ENCODE results near the gene LYRM1.

Gene LYRM1

DNA sequence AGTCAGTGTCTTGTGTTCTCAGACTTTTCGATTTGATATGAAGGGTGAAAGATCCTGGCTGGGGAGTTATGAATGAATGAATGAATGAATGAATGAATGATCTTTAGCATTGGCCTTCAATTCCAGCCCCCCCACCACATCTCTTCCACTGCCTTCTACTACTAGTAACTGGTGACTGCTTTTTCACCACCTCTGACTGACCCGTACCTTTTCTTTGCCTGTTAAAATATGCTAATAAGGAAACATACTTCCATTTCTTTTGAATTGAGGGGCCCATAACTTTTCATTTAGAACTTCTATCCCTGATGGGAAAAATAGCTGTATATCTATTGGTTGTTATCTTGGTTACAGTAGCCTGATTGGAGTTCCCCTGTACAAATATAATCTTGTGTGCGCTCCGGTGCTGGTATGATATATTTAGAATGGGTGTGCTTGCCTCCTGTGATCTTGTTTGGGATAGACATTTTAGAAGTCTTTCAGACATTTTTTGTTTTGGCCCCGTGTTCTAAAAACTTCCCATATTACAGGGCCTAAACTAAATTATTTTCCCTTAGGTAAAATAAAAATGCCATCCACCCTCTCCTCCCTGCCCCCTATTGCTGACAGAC, 3.4 kb downstream of the LYRM1 start:
- H3K36me3 ChIP-seq (ENCODE audit: control insufficient read depth, insufficient read depth, low read length): no peaks in the 10 kb centered on the region
- H3K27ac ChIP-seq (ENCODE audit: low read depth, low read length): no peak overlapping the region
- H3K9me3 ChIP-seq (ENCODE audit: control insufficient read depth, insufficient read depth, low read depth, low read length): no peaks in the 10 kb centered on the region
- H3K9ac ChIP-seq (ENCODE audit: low read length): no peak overlapping the region
- H3K27me3 ChIP-seq (ENCODE audit: control insufficient read depth, insufficient read depth, low read length): no peaks in the 10 kb centered on the region
- H3K4me1 ChIP-seq (ENCODE audit: control insufficient read depth, insufficient read depth, low read length): peaks cover 8% of the 10 kb centered on the region; the same call in 1 of the 2 replicates
- H3K4me3 ChIP-seq (ENCODE audit: low read depth, low read length): no peak overlapping the region

DNA sequence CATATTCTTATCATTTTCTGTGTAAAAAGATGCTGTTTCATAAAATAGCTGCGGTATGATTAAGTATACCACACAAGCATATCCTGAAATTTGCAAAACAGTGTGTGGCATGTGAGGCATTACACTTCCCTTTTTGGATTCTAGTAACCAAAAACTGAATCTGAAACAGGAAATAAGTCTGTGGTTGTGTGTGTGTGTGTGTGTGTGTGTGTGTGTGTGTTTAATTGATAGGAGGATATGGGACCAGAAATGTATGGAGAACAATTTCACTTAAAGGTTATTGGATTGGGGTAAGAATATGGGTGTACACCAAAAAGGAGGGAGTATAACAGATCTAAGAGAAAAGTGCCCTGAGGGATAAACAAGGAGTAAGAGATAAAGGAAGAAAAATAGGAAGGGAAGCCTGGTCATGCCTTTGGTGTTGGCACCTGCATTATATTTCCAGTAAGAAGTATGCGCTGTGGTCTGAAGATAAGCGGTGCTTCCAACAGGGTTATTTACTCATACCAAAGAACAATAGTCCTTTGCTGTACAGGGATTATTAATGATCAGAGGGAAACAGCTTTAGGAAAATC, 4.0 kb downstream of the LYRM1 start:
- Histone ChIP-seq H3K27ac (ENCODE audit: low read depth, low read length) (no peak overlapping the region), H3K4me1 (ENCODE audit: control insufficient read depth, insufficient read depth, low read length) (peaks cover 4% of the 10 kb centered on the region; the same call in 1 of the 2 replicates), H3K4me3 (ENCODE audit: low read depth, low read length) (no peak overlapping the region), H3K9me3 (ENCODE audit: control insufficient read depth, insufficient read depth, low read depth, low read length) (no peaks in the 10 kb centered on the region), H3K27me3 (ENCODE audit: control insufficient read depth, insufficient read depth, low read length) (no peaks in the 10 kb centered on the region), H3K36me3 (ENCODE audit: control insufficient read depth, insufficient read depth, low read length) (no peaks in the 10 kb centered on the region), H3K9ac (ENCODE audit: low read length) (no peak overlapping the region)

DNA sequence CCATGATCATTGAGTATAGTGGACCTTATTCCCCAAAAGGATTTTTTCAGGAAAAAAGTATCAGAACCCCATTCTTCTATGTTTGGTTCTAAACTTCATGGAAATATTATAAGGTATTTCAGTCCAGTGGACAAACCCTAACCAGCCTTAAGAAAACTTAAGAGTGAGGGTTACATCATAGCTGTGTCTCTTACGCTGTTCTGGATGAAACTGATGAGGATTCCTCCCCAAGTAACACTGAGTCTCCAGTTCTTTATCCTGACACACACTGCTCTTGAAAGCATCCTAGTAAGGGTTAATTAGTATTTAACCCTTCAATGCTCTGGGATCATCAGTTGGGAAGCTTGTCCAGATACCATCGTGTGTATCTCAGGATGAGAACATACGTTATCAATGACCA, 5.0 kb downstream of the LYRM1 start:
- no peaks in the 10 kb centered on the region for H3K9me3 ChIP-seq (ENCODE audit: control insufficient read depth, insufficient read depth, low read depth, low read length)
- no peak overlapping the region for H3K27ac ChIP-seq (ENCODE audit: low read depth, low read length)
- peaks cover 4% of the 10 kb centered on the region; the same call in 1 of the 2 replicates for H3K4me1 ChIP-seq (ENCODE audit: control insufficient read depth, insufficient read depth, low read length)
- no peak overlapping the region for H3K4me3 ChIP-seq (ENCODE audit: low read depth, low read length)
- H3K9ac ChIP-seq (ENCODE audit: low read length): no peak overlapping the region
- no peaks in the 10 kb centered on the region for H3K36me3 ChIP-seq (ENCODE audit: control insufficient read depth, insufficient read depth, low read length)
- H3K27me3 ChIP-seq (ENCODE audit: control insufficient read depth, insufficient read depth, low read length): no peaks in the 10 kb centered on the region

DNA sequence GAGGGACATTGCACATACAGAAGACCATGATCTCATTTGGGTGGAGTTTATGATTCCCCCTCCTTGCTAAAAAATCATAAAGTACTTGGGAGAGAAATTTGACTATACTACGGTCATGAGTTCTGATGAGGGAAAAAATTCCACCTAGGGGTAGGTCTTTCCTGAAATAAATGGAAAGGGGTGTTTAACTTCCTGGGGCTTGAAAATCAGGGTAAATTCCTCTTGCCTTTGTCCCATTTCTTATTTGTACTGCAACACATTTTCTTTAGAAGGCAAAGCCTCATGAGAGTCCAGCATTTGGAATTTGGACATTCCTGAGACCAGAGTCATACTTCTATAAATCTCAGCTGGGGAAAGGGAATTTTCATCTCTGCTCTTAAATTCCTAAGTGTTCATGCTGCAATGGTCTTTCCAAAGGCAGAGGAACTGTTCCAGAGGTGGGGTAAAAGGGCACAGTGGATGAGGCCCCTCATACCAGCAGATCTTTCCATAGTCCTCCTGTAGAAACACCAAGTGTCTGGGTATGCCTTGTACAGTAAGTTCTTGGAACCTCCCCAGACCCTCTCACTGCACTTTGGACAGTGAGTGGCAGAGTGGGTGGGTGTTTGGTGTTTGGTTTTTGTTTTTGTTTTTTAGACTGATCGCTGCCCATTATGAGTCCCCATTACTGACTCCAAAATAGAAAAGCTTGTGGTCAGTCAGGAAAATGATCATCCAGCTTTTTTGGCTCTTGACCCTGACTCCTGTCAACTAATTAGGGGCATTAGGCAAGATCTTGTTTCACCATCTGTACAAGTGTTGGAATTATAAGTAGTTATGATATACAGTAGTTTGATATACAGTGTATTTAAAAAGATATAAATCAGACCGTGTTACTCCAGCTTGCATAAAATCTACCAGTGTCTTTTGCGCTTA, 6.0 kb downstream of the LYRM1 start:
- Histone ChIP-seq H3K36me3 (ENCODE audit: control insufficient read depth, insufficient read depth, low read length) (no peaks in the 10 kb centered on the region), H3K27ac (ENCODE audit: low read depth, low read length) (no peak overlapping the region), H3K4me3 (ENCODE audit: low read depth, low read length) (no peak overlapping the region), H3K9ac (ENCODE audit: low read length) (no peak overlapping the region), H3K9me3 (ENCODE audit: control insufficient read depth, insufficient read depth, low read depth, low read length) (no peaks in the 10 kb centered on the region), H3K4me1 (ENCODE audit: control insufficient read depth, insufficient read depth, low read length) (peaks cover 4% of the 10 kb centered on the region; the same call in 1 of the 2 replicates), H3K27me3 (ENCODE audit: control insufficient read depth, insufficient read depth, low read length) (no peaks in the 10 kb centered on the region)

DNA sequence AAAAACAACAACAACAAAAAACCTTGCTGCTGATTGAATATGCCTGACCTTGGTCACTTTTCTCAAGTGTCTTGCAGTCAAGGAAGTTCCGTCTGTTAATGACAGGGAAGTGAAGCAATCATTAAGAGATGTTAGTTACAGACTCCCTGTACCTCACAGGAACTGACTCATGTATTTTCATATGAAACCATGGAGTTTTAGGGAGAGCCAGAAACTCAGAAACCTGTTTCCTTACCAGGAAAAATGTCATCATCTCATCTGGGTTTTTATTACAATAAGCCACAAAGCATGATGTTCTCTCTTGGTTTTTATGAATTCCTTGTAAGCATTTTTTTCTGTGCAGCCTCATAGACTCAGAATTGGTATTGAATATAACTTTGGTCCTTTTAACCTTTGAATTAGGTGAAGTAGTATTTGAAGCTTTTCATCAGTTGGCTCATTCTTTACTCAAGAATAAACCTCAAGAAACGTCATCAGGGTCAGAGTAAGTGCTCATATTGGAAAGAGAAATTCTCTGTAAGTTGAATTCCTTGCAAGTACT, 10.3 kb downstream of the LYRM1 start:
- H3K36me3 ChIP-seq (ENCODE audit: control insufficient read depth, insufficient read depth, low read length): no peaks in the 10 kb centered on the region
- no peak overlapping the region for H3K4me3 ChIP-seq (ENCODE audit: low read depth, low read length)
- no peaks in the 10 kb centered on the region for H3K27me3 ChIP-seq (ENCODE audit: control insufficient read depth, insufficient read depth, low read length)
- H3K9ac ChIP-seq (ENCODE audit: low read length): no peak overlapping the region
- H3K27ac ChIP-seq (ENCODE audit: low read depth, low read length): no peak overlapping the region
- H3K4me1 ChIP-seq (ENCODE audit: control insufficient read depth, insufficient read depth, low read length): peaks cover 5% of the 10 kb centered on the region; the same call in 1 of the 2 replicates
- H3K9me3 ChIP-seq (ENCODE audit: control insufficient read depth, insufficient read depth, low read depth, low read length): no peaks in the 10 kb centered on the region

DNA sequence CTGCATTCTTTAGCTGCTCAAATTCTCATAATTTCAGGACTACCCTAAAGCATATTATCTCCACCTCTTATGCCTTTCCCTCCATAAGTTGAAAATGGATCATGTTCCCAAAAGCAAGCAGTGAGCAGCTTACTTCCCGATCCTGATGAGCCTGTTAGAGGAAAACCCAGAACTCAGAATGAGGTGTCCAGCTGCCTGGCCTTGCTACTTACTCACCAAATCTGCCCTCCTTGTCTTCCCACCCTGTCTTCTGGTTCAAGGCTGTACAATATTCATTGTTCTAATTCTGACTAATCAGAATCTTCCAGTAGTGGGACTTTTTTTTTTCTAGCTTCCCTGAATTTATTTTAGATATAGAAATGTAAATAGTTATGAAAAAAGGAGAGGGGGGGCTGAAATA, 10.8 kb downstream of the LYRM1 start:
- no peak overlapping the region for H3K27ac ChIP-seq (ENCODE audit: low read depth, low read length)
- H3K36me3 ChIP-seq (ENCODE audit: control insufficient read depth, insufficient read depth, low read length): 0 out of 2 replicates have a peak, but pooled peaks cover 2% of the 10 kb centered on the region
- peaks cover 5% of the 10 kb centered on the region; the same call in 1 of the 2 replicates for H3K4me1 ChIP-seq (ENCODE audit: control insufficient read depth, insufficient read depth, low read length)
- H3K4me3 ChIP-seq (ENCODE audit: low read depth, low read length): no peak overlapping the region
- H3K9me3 ChIP-seq (ENCODE audit: control insufficient read depth, insufficient read depth, low read depth, low read length): no peaks in the 10 kb centered on the region
- no peaks in the 10 kb centered on the region for H3K27me3 ChIP-seq (ENCODE audit: control insufficient read depth, insufficient read depth, low read length)
- no peak overlapping the region for H3K9ac ChIP-seq (ENCODE audit: low read length)

DNA sequence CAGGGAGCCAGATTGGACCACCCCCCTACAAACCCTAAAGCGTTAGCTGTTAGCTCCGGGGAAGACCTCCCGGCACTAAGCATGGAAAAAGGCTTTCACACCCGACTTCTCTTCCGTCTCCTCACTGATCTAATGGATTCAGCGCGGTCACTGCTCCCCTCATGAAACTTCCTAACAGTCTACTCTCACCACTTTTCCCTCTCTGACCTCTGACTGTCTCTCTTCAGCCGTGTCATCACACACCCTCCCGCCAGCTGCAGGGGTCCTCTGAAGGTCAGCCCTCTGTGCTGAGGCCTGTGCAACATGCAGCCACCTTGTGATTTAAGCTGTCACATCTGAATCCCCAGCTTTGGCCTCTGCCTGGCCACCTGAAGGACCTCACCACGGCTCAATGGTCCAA, 15.7 kb downstream of the LYRM1 start:
- H3K4me1 ChIP-seq (ENCODE audit: control insufficient read depth, insufficient read depth, low read length): peaks cover 12% of the 10 kb centered on the region
- H3K4me3 ChIP-seq (ENCODE audit: low read depth, low read length): no peak overlapping the region
- H3K27ac ChIP-seq (ENCODE audit: low read depth, low read length): no peak overlapping the region
- 0 out of 2 replicates have a peak, but pooled peaks cover 8% of the 10 kb centered on the region for H3K36me3 ChIP-seq (ENCODE audit: control insufficient read depth, insufficient read depth, low read length)
- no peak overlapping the region for H3K9ac ChIP-seq (ENCODE audit: low read length)
- no peaks in the 10 kb centered on the region for H3K27me3 ChIP-seq (ENCODE audit: control insufficient read depth, insufficient read depth, low read length)
- no peaks in the 10 kb centered on the region for H3K9me3 ChIP-seq (ENCODE audit: control insufficient read depth, insufficient read depth, low read depth, low read length)

DNA sequence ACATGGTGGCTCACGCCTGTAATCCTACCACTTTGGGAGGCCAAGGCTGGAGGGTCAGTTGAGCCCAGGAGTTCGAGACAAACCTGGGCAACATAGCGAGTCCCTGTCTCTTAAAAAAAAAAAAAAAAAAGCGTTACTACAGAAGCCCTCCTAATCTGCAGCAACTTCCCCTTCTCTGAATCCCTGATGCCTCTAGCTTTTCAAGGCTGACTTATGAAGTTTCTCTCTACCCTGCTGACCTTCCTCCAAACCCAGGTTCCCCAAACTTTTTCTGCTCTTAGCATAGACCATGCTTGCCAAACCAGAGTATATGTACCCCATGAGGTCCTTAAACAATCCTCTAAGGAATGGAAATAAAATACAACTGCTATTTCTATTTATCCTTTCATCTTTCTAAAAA, 16.4 kb downstream of the LYRM1 start:
- Histone ChIP-seq H3K36me3 (ENCODE audit: control insufficient read depth, insufficient read depth, low read length) (0 out of 2 replicates have a peak, but pooled peaks cover 8% of the 10 kb centered on the region), H3K9ac (ENCODE audit: low read length) (no peak overlapping the region), H3K4me3 (ENCODE audit: low read depth, low read length) (no peak overlapping the region), H3K9me3 (ENCODE audit: control insufficient read depth, insufficient read depth, low read depth, low read length) (no peaks in the 10 kb centered on the region), H3K4me1 (ENCODE audit: control insufficient read depth, insufficient read depth, low read length) (peaks cover 12% of the 10 kb centered on the region), H3K27ac (ENCODE audit: low read depth, low read length) (no peak overlapping the region), H3K27me3 (ENCODE audit: control insufficient read depth, insufficient read depth, low read length) (no peaks in the 10 kb centered on the region)

DNA sequence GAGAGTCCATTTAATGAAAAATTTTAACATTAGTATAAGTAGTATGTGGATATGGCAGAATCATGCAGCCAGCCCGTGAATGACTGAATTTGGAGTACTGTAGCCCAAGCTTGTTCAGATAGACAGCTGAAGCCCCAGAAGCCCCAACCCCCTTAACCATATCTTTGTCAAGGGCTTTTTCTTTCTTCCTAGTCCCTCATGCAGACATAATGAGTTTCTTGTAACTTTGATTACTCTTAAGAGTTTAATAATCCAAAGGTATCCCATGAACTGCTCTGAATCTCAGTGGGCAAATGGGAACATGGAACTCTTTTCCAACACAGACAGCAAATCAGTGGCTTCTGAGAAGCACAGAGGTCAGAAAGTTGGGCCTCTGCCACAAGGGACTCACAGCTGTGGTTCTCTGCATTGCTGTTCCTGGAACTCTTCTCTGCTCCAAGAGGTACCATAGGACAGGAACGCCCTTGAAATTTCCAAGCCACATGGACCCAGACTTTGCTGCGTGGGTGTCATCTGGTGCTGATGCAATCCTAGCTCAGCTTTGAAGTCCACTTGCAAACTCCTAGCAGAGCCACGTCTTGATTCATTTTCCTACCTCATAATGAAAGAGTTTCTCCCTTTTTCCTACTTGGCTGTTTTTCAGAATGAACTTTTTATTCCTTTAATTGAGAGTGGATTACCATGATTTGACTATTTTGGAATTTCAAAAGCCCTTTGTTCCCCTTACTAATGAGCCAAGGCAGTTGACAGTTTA, 18.1 kb downstream of the LYRM1 start:
- 0 out of 2 replicates have a peak, but pooled peaks cover 8% of the 10 kb centered on the region for H3K36me3 ChIP-seq (ENCODE audit: control insufficient read depth, insufficient read depth, low read length)
- H3K27me3 ChIP-seq (ENCODE audit: control insufficient read depth, insufficient read depth, low read length): no peaks in the 10 kb centered on the region
- no peaks in the 10 kb centered on the region for H3K9me3 ChIP-seq (ENCODE audit: control insufficient read depth, insufficient read depth, low read depth, low read length)
- H3K4me1 ChIP-seq (ENCODE audit: control insufficient read depth, insufficient read depth, low read length): peaks cover 12% of the 10 kb centered on the region
- H3K9ac ChIP-seq (ENCODE audit: low read length): no peak overlapping the region
- no peak overlapping the region for H3K27ac ChIP-seq (ENCODE audit: low read depth, low read length)
- H3K4me3 ChIP-seq (ENCODE audit: low read depth, low read length): no peak overlapping the region

DNA sequence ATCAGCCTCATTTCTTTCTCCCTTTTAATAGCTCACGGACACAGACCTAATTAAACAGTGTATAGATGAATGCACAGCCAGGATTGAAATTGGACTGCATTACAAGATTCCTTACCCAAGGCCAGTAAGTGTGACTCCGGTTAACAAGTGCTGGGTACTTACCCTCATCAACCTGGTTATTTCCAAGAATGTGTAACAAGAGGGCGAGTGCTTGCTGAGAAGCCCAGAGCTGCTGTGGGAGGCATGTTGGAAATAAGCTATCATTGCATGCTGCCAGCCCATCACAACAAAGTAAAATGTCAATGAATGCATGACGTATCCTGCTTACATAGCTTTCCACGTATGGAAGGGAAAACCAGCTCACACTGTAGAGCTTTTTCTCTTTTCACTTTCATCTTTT, 19.5 kb downstream of the LYRM1 start:
- H3K36me3 ChIP-seq (ENCODE audit: control insufficient read depth, insufficient read depth, low read length): 0 out of 2 replicates have a peak, but pooled peaks cover 11% of the 10 kb centered on the region
- H3K27me3 ChIP-seq (ENCODE audit: control insufficient read depth, insufficient read depth, low read length): no peaks in the 10 kb centered on the region
- no peak overlapping the region for H3K4me3 ChIP-seq (ENCODE audit: low read depth, low read length)
- no peaks in the 10 kb centered on the region for H3K9me3 ChIP-seq (ENCODE audit: control insufficient read depth, insufficient read depth, low read depth, low read length)
- no peak overlapping the region for H3K9ac ChIP-seq (ENCODE audit: low read length)
- peaks cover 9% of the 10 kb centered on the region for H3K4me1 ChIP-seq (ENCODE audit: control insufficient read depth, insufficient read depth, low read length)
- H3K27ac ChIP-seq (ENCODE audit: low read depth, low read length): no peak overlapping the region
